Measurements from ENCODE around the gene SKIL. TPM values are rescaled to one million over a fixed set of nuclear protein-coding genes. Genes with fewer than 3 reads are reported as not detected.

SKIL gene
- total and polyA plus RNA-seq, 11 donors: 6.6 to 33.6 (median 24.0) TPM

DNA sequence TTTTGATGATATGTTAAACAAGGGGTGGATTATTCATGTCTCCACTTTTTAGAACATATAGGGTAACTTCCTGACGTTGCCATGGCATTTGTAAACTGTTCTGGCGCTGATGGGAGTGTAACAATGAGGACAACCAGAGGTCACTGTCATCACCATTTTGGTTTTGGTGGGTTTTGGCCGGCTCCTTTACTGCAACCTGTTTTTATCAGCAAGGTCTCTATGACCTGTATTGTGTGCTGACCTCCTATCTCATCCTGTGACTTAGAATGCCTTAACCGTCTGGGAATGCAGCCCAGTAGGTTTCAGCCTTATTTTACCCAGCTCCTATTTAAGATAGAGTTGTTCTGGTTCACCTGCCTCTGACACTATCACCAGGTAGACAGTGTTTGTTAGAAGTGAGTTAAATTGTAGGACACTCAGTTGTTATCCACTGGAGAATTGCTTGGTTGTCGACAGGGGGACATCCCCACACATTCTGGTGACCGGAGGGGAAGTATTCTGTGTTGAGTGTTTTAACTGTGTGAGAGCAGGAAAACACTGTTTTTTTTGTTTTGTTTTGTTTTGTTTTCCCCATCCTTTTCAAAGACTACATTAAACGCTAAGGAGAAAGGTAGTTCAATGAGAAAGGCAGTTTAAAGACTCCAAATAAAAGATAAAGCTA is 36.9 kb upstream of the SKIL start:
- Histone ChIP-seq H3K4me1 (peaks cover 0 to 10% (median 0%) of the 10 kb centered on the region in 12 donors), H3K27ac (no peak overlapping the region), H3K4me3 (no peak overlapping the region), H3K27me3 (no peaks in the 10 kb centered on the region), H3K9me3 (no peaks in the 10 kb centered on the region), H3K36me3 (no peaks in the 10 kb centered on the region)
- 25 to 36% (median 31%) methylated on average over 7 of the region's 7 CpGs for WGBS, 4 donors
- DNase-seq (no peak), ATAC-seq (no peak)
- intact Hi-C loops (cut with DNase I): no loop called here
- TF ChIP-seq POLR2A (IDR thresholded peaks at IDR 0.05) (no peak), CTCF (IDR thresholded peaks at IDR 0.05) (no peak)

DNA sequence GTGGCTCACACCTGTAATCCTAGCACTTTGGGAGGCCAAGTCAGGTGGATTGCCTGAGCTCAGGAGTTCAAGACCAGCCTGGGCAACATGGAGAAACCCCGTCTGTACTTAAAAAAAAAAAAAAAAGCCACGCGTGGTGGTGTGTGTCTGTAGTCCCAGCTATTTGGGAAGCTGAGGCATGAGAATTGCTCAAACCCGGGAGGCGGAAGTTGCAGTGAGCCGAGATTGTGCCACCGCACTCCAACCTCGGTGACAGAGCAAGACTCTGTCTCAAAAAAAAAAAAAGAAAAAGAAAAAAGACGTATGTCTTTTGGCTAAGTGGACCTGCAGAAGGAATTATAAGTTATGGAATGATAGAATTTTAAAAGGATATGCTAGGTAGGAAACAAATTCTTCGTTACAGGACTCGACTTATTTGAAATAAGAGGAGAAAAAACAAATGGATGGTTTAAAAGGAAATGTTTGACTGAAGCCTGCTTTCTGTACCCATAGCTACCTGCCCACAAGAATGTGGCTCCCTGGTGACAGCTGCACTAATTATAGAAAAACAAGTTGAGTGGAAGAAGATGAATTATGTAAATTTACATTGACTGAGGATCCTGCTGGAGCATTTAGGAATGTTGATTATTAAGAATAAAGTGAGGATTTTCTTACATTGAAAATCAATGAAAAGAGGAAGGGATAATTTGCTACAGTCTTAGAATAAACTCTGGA is 36.0 kb upstream of the SKIL start:
- 91 to 93% (median 92%) methylated on average over 11 of the region's 11 CpGs for WGBS, 4 donors
- intact Hi-C loops (cut with DNase I): no loop called here
- Histone ChIP-seq H3K4me1 (peaks cover 0 to 10% (median 0%) of the 10 kb centered on the region in 12 donors), H3K9me3 (no peaks in the 10 kb centered on the region), H3K36me3 (no peaks in the 10 kb centered on the region), H3K4me3 (no peak overlapping the region), H3K27ac (no peak overlapping the region), H3K27me3 (no peaks in the 10 kb centered on the region)
- TF ChIP-seq CTCF (IDR thresholded peaks at IDR 0.05) (no peak), POLR2A (IDR thresholded peaks at IDR 0.05) (no peak)
- DNase-seq (no peak), ATAC-seq (no peak)

DNA sequence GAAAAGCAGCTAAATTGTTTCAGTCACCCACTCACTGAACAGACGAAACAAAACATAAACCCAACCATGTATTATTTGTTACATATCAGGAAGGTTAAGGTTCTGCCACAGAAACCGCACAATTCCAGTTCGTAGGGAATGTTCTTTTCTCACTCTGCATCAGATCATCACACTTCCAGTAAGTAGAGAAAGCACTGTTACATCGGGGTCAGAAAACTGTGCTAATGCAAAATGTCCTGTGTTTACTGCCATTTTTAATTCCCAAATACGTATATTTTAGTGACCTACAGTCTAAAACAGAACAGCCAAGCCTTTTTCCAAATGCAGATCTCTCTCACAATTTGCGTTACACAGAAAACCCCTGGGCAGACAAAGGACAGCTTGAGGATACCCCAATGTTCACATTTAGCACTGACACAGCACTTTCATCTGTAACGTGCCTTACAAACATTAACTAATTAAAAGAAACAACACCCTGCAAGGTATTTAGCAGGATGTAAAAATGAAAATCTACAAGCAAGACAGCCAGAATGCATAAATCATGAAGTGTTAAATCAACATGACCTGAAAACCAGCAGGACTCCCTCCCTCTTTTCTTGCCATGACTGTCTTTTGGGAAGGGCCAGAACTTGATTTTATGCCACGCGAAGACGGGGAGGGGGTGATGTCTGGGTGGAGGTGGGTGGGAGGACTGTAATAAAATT is 34.8 kb upstream of the SKIL start:
- intact Hi-C loops (cut with DNase I): loop anchor here in 1 of 10 donors (1.0 kb wide), 1 partner anchor 15 kb away; no protein-coding TSS in a partner anchor
- Histone ChIP-seq H3K9me3 (peaks cover 0 to 7% (median 0%) of the 10 kb centered on the region in 12 donors), H3K36me3 (no peaks in the 10 kb centered on the region), H3K27me3 (no peaks in the 10 kb centered on the region), H3K4me3 (no peak overlapping the region), H3K4me1 (peaks cover 0 to 7% (median 0%) of the 10 kb centered on the region in 12 donors), H3K27ac (no peak overlapping the region)
- no peak for DNase-seq
- 79 to 83% (median 83%) methylated on average over 10 of the region's 10 CpGs for WGBS, 4 donors
- ATAC-seq: no peak
- TF ChIP-seq POLR2A (IDR thresholded peaks at IDR 0.05) (no peak), CTCF (IDR thresholded peaks at IDR 0.05) (no peak)

- no peak for TF ChIP-seq POLR2A (IDR thresholded peaks at IDR 0.05)
- peaks cover 0 to 7% (median 0%) of the 10 kb centered on the region in 12 donors for H3K9me3 ChIP-seq
- no peak for DNase-seq
- peaks cover 0 to 7% (median 0%) of the 10 kb centered on the region in 12 donors for H3K4me1 ChIP-seq
- H3K27ac ChIP-seq: no peak overlapping the region
- WGBS, 4 donors: 87 to 93% (median 91%) methylated on average over 6 of the region's 6 CpGs
- H3K27me3 ChIP-seq: no peaks in the 10 kb centered on the region
- intact Hi-C loops (cut with DNase I): loop anchor here in 1 of 10 donors (1.0 kb wide), 1 partner anchor 14 kb away; no protein-coding TSS in a partner anchor
- no peaks in the 10 kb centered on the region for H3K36me3 ChIP-seq
- H3K4me3 ChIP-seq: no peak overlapping the region
- ATAC-seq: no peak
Measured at GRCh38 chr3:170323331-170323730, 34.2 kb upstream of the SKIL start.

All from heart left ventricle (tissue), 16 donors.